Cardiac muscle cell (in vitro differentiated cells and primary cell): Measurements from ENCODE around the gene FCSK. TPM values are rescaled to one million over a fixed set of nuclear protein-coding genes. Genes with fewer than 3 reads are reported as not detected.

Experiments used
- DNase-seq, 2 donors: peaks; one replicate each; pipeline versions ENCODE4 v3.0.0 to v3.0.0-alpha.2; 2010 to 2017; ENCODE audit warnings: low read depth in 1 of 2, low spot score in 1 of 2
- H3K27ac ChIP-seq: fragments of 200-600 bp; sonication (generic); 2 replicates; pipeline ENCODE4 v1.5.1; 2016
- H3K27me3 ChIP-seq: fragments of 200-600 bp; sonication (generic); 2 replicates; pipeline ENCODE4 v1.6.0; 2016; ENCODE audit warnings: control low read depth
- H3K36me3 ChIP-seq: fragments of 200-600 bp; sonication (generic); 2 replicates; pipeline ENCODE4 v1.5.1; 2016; ENCODE audit warnings: control low read depth
- H3K4me1 ChIP-seq: fragments of 200-600 bp; sonication (generic); 2 replicates; pipeline ENCODE4 v1.8.1; 2017; ENCODE audit warnings: low read depth, mild to moderate bottlenecking, mixed run types
- H3K4me3 ChIP-seq: fragments of 200-600 bp; sonication (generic); 2 replicates; pipeline ENCODE4 v1.5.1; 2016; ENCODE audit warnings: mild to moderate bottlenecking
- H3K9me3 ChIP-seq: fragments of 200-600 bp; sonication (generic); 2 replicates; pipeline ENCODE4 v1.5.1; 2017; ENCODE audit warnings: low read depth, mild to moderate bottlenecking, control low read depth
- CTCF ChIP-seq: IDR thresholded peaks from 2 replicates; pipeline ENCODE4 v1.5.1; 2012; ENCODE audit warnings: low read depth, mild to moderate bottlenecking, low read length
- polyA plus RNA-seq: library from polyadenylated mRNA; unstranded; fragments of >200 nt; fragmentation: Nextera tagmentation; extraction: Ambion mirVana; gene quantifications from 2 replicates; pipeline ENCODE4 v1.2.1, GENCODE V29; 2016
- total RNA-seq: library from RNA; depleted of rRNA; stranded (reverse); fragments of >200 nt; gene quantifications from 2 replicates; pipeline ENCODE4 v1.2.3, GENCODE V29; 2016

Gene FCSK
- total and polyA plus RNA-seq, 2 experiments from 2014 or later, result 12.0 to 22.5 TPM

GRCh38 chr16:70438969-70439862, 15.2 kb upstream of the FCSK start, which contains the start of gene ST3GAL2:
ST3GAL2 (minus strand) TSS chr16:70439100; CDS start chr16:70398530, 40,570 bp downstream.
- no peak for TF ChIP-seq CTCF
- no peaks in the 10 kb centered on the region for H3K36me3 ChIP-seq
- H3K4me3 ChIP-seq, result peak within 1 kb of the TSS; percentile 83
- peak; percentile 97 to 98 for DNase-seq
- no peaks in the 10 kb centered on the region for H3K9me3 ChIP-seq
- H3K4me1 ChIP-seq, result peaks cover 33% of the 10 kb centered on the region
- H3K27ac ChIP-seq, result peak within 1 kb of the TSS; percentile 92
- H3K27me3 ChIP-seq, result no peaks in the 10 kb centered on the region

- TF ChIP-seq CTCF, result no peak
- H3K9me3 ChIP-seq, result no peaks in the 10 kb centered on the region
Observed at GRCh38 chr16:70440009-70440692, 14.2 kb upstream of the FCSK start.

GRCh38 chr16:70441406-70441990, 12.9 kb upstream of the FCSK start:
- Histone ChIP-seq H3K9me3 (no peaks in the 10 kb centered on the region), H3K4me1 (peaks cover 26% of the 10 kb centered on the region), H3K4me3 (no peak overlapping the region), H3K27me3 (no peaks in the 10 kb centered on the region), H3K36me3 (no peaks in the 10 kb centered on the region), H3K27ac (peak overlapping the region; percentile 3)
- no peak for DNase-seq
- TF ChIP-seq CTCF, result no peak

More at GRCh38 chr16:70440009-70440692, 14.2 kb upstream of the FCSK start:
- Histone ChIP-seq H3K4me1 (peaks cover 33% of the 10 kb centered on the region), H3K27ac (peak overlapping the region; percentile 86), H3K27me3 (no peaks in the 10 kb centered on the region), H3K4me3 (no peak overlapping the region), H3K36me3 (no peaks in the 10 kb centered on the region)
- DNase-seq, result no peak

- Histone ChIP-seq H3K4me3 (no peak overlapping the region), H3K36me3 (no peaks in the 10 kb centered on the region), H3K27me3 (no peaks in the 10 kb centered on the region), H3K9me3 (no peaks in the 10 kb centered on the region), H3K27ac (no peak overlapping the region), H3K4me1 (peaks cover 26% of the 10 kb centered on the region)
- no peak for TF ChIP-seq CTCF
- no peak for DNase-seq
Observed at GRCh38 chr16:70442344-70442743, 12.1 kb upstream of the FCSK start.

- Histone ChIP-seq H3K4me3 (no peak overlapping the region), H3K27ac (no peak overlapping the region), H3K9me3 (no peaks in the 10 kb centered on the region), H3K27me3 (no peaks in the 10 kb centered on the region), H3K4me1 (peaks cover 15% of the 10 kb centered on the region), H3K36me3 (no peaks in the 10 kb centered on the region)
- no peak for TF ChIP-seq CTCF
- DNase-seq, result no peak
Observed at GRCh38 chr16:70444249-70445063, 9.9 kb upstream of the FCSK start.
